Thyroid gland (tissue), 4 donors: ENCODE results near the gene ERMARD. TPM values are rescaled to one million over a fixed set of nuclear protein-coding genes. Genes with fewer than 3 reads are reported as not detected.

Experiments
- DNase-seq, 2 donors: peaks; one replicate each; pipeline ENCODE4 v3.0.0-alpha.2; 2019
- H3K27ac ChIP-seq, 3 donors: fragments of 200-600 bp; sonication (generic); 1 replicate in 2 of 3; 2 replicates in 1 of 3; pipeline ENCODE4 v1.5.1; 2016 to 2019; ENCODE audit warnings: mild to moderate bottlenecking in 1 of 3, moderate library complexity in 1 of 3
- H3K27me3 ChIP-seq: fragments of 200-600 bp; sonication (generic); one replicate; pipeline ENCODE4 v1.5.1; 2019
- H3K36me3 ChIP-seq, 2 donors: fragments of 200-600 bp; sonication (generic); one replicate each; pipeline ENCODE4 v1.5.1; 2016 to 2019
- H3K4me1 ChIP-seq, 2 donors: fragments of 200-600 bp; sonication (generic); one replicate each; pipeline ENCODE4 v1.5.1; 2017 to 2019
- H3K4me3 ChIP-seq, 3 donors: fragments of 200-600 bp; sonication (generic); replicated peaks in 1 of 3; 1 replicate in 2 of 3; 2 replicates in 1 of 3; pipeline ENCODE4 v1.5.1; 2016; ENCODE audit warnings: mild to moderate bottlenecking in 1 of 3
- H3K9me3 ChIP-seq: fragments of 200-600 bp; sonication (generic); one replicate; pipeline ENCODE4 v1.5.1; 2017
- POLR2A ChIP-seq, 2 donors: fragments of 450-650 bp; IDR thresholded peaks; one replicate each; pipeline ENCODE4 v1.6.1; 2017; ENCODE audit warnings: antibody characterized with exemption in 2 of 2, mild to moderate bottlenecking in 2 of 2, moderate library complexity in 1 of 2
- WGBS, 2 donors: methylation state at CpG; one replicate each; pipeline ENCODE4 v1.1.5; 2017; 5-methylcytosine and 5-hydroxymethylcytosine counted together
- intact Hi-C: fragments of 100-400 bp; cut with DNase I; formaldehyde crosslinking; loops from one replicate; pipeline ENCODE4 v1.15.1; 2023
- total RNA-seq, 4 donors: library from RNA; depleted of rRNA; stranded (reverse); fragments of >200 nt; gene quantifications; one replicate each; pipeline ENCODE4 v1.2.3, GENCODE V29; 2016
- TF ChIP-seq, protein P1 (sequence below), 6 experiments: fragments of 200-600 bp in 3 of 6; fragments of 450-650 bp in 3 of 6; sonication (generic) in 3 of 6; IDR thresholded peaks; one replicate each; pipeline ENCODE4 v1.5.1; 2016 to 2019; ENCODE audit warnings: antibody characterized with exemption in 6 of 6, mild to moderate bottlenecking in 2 of 6, inconsistent platforms in 1 of 6, moderate library complexity in 1 of 6

The ERMARD gene
- total RNA-seq, 4 donors from 2014 or later: 29.4 to 49.8 (median 32.0) TPM

- DNase-seq: no peak
- Histone ChIP-seq H3K4me1 (peaks cover 7 to 21% of the 10 kb centered on the region in 2 donors), H3K27me3 (no peaks in the 10 kb centered on the region), H3K4me3 (no peak overlapping the region), H3K9me3 (no peaks in the 10 kb centered on the region), H3K36me3 (no peaks in the 10 kb centered on the region), H3K27ac (no peak overlapping the region)
- TF ChIP-seq, protein P1, sequence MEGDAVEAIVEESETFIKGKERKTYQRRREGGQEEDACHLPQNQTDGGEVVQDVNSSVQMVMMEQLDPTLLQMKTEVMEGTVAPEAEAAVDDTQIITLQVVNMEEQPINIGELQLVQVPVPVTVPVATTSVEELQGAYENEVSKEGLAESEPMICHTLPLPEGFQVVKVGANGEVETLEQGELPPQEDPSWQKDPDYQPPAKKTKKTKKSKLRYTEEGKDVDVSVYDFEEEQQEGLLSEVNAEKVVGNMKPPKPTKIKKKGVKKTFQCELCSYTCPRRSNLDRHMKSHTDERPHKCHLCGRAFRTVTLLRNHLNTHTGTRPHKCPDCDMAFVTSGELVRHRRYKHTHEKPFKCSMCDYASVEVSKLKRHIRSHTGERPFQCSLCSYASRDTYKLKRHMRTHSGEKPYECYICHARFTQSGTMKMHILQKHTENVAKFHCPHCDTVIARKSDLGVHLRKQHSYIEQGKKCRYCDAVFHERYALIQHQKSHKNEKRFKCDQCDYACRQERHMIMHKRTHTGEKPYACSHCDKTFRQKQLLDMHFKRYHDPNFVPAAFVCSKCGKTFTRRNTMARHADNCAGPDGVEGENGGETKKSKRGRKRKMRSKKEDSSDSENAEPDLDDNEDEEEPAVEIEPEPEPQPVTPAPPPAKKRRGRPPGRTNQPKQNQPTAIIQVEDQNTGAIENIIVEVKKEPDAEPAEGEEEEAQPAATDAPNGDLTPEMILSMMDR (IDR thresholded peaks at IDR 0.05): no peak
- TF ChIP-seq POLR2A (IDR thresholded peaks at IDR 0.05): no peak
- intact Hi-C loops: no loop called here
- 78 to 90% methylated on average over 1 of the region's 1 CpG for WGBS, 2 donors
These were observed 55.3 kb downstream of the ERMARD start for GRCh38 chr6:169806701-169807100.

GRCh38 chr6:169807229-169807628, 55.8 kb downstream of the ERMARD start:
- Histone ChIP-seq H3K27me3 (no peaks in the 10 kb centered on the region), H3K4me1 (peaks cover 7 to 16% of the 10 kb centered on the region in 2 donors), H3K4me3 (no peak overlapping the region), H3K36me3 (no peaks in the 10 kb centered on the region), H3K9me3 (no peaks in the 10 kb centered on the region), H3K27ac (no peak overlapping the region)
- WGBS, 2 donors: 30 to 38% methylated on average over 1 of the region's 1 CpG
- DNase-seq: no peak
- intact Hi-C loops: no loop called here
- TF ChIP-seq POLR2A (IDR thresholded peaks at IDR 0.05): no peak
- TF ChIP-seq, protein P1 (IDR thresholded peaks at IDR 0.05): no peak

GRCh38 chr6:169807699-169808607, 56.5 kb downstream of the ERMARD start:
- intact Hi-C loops: no loop called here
- H3K36me3 ChIP-seq: no peaks in the 10 kb centered on the region
- H3K4me1 ChIP-seq: peaks cover 7 to 16% of the 10 kb centered on the region in 2 donors
- WGBS, 2 donors: 69 to 80% methylated on average over 9 of the region's 9 CpGs
- H3K9me3 ChIP-seq: no peaks in the 10 kb centered on the region
- H3K4me3 ChIP-seq: no peak overlapping the region
- DNase-seq: no peak
- no peak overlapping the region for H3K27ac ChIP-seq
- H3K27me3 ChIP-seq: no peaks in the 10 kb centered on the region
- TF ChIP-seq, protein P1 (IDR thresholded peaks at IDR 0.05): no peak
- TF ChIP-seq POLR2A (IDR thresholded peaks at IDR 0.05): no peak

GRCh38 chr6:169808608-169808967, 57.2 kb downstream of the ERMARD start:
- Histone ChIP-seq H3K27me3 (no peaks in the 10 kb centered on the region), H3K4me3 (no peak overlapping the region), H3K4me1 (peaks cover 5 to 10% of the 10 kb centered on the region in 2 donors), H3K27ac (no peak overlapping the region), H3K36me3 (no peaks in the 10 kb centered on the region), H3K9me3 (no peaks in the 10 kb centered on the region)
- TF ChIP-seq, protein P1 (IDR thresholded peaks at IDR 0.05): no peak
- no peak for TF ChIP-seq POLR2A (IDR thresholded peaks at IDR 0.05)
- WGBS, 2 donors: 60 to 88% methylated on average over 2 to 3 of the region's 3 CpGs
- intact Hi-C loops: no loop called here
- no peak for DNase-seq

DNA sequence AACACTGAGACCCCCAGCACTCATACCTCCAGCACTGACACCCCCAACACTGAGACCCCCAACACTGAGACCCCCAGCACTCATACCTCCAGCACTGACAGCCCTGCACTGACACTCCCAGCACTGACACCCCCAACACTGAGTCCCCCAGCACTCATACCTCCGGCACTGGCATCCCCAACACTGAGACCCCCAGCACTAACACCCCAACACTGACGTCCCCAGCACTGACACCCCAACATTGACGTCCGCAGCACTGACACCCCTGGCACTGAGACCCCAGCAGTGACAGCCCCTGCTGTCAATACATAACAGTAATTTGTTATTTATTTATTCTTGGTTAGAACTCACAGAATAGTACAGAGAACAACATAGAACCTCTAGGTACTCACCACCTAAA, 58.0 kb downstream of the ERMARD start:
- DNase-seq: no peak
- H3K4me1 ChIP-seq: peaks cover 0 to 4% of the 10 kb centered on the region in 2 donors
- intact Hi-C loops: no loop called here
- 86 to 92% methylated on average over 4 of the region's 4 CpGs for WGBS, 2 donors
- H3K4me3 ChIP-seq: no peak overlapping the region
- H3K9me3 ChIP-seq: no peaks in the 10 kb centered on the region
- no peaks in the 10 kb centered on the region for H3K27me3 ChIP-seq
- no peak overlapping the region for H3K27ac ChIP-seq
- H3K36me3 ChIP-seq: no peaks in the 10 kb centered on the region
- TF ChIP-seq, protein P1 (IDR thresholded peaks at IDR 0.05): no peak
- TF ChIP-seq POLR2A (IDR thresholded peaks at IDR 0.05): no peak
